Measurements from ENCODE around the gene RPL7A.
"Not testable (repeated sequence)": the region's sequence is repeated elsewhere in the genome, so short reads cannot be mapped to it uniquely, and the experiment has no call there.

DNA sequence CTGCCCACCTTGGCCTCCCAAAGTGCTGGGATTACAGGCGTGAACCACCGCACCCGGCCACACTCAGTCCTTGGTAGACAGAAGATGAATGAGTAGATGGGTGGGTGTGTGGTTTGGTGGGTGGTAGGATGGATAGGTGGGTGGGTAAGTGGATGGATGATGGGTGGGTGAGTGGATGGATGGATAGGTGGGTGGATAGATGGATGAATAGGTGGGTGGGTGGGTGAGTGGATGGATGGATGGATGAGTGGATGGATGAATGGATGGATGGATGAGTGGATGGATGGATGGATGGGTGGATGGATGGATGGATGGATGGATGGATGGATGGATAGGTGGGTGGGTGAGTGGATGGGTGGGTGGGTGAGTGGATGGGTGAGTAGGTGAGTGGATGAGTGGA lies 44.3 kb downstream of the RPL7A start:
- TF ChIP-seq, protein P1, sequence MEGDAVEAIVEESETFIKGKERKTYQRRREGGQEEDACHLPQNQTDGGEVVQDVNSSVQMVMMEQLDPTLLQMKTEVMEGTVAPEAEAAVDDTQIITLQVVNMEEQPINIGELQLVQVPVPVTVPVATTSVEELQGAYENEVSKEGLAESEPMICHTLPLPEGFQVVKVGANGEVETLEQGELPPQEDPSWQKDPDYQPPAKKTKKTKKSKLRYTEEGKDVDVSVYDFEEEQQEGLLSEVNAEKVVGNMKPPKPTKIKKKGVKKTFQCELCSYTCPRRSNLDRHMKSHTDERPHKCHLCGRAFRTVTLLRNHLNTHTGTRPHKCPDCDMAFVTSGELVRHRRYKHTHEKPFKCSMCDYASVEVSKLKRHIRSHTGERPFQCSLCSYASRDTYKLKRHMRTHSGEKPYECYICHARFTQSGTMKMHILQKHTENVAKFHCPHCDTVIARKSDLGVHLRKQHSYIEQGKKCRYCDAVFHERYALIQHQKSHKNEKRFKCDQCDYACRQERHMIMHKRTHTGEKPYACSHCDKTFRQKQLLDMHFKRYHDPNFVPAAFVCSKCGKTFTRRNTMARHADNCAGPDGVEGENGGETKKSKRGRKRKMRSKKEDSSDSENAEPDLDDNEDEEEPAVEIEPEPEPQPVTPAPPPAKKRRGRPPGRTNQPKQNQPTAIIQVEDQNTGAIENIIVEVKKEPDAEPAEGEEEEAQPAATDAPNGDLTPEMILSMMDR (conservative IDR thresholded peaks at IDR 0.05; ENCODE audit: low read length) = not testable (repeated sequence)
- TF ChIP-seq EZH2phosphoT487 (IDR thresholded peaks at IDR 0.05; ENCODE audit: borderline replicate concordance) = not testable (repeated sequence)
